Vagina (tissue), 2 donors: ENCODE results near the gene CPNE6. TPM values are rescaled to one million over a fixed set of nuclear protein-coding genes. Genes with fewer than 3 reads are reported as not detected.
"Not testable (repeated sequence)": the region's sequence is repeated elsewhere in the genome, so short reads cannot be mapped to it uniquely, and the experiment has no call there.

Experiments used
- DNase-seq, 2 donors: peaks; one replicate each; pipeline ENCODE4 v3.0.0-alpha.2; 2017; ENCODE audit errors: extremely low spot score in 2 of 2
- H3K27ac ChIP-seq: fragments of 200-600 bp; sonication (generic); one replicate; pipeline ENCODE4 v1.5.1; 2019
- H3K27me3 ChIP-seq: fragments of 200-600 bp; sonication (generic); one replicate; pipeline ENCODE4 v1.5.1; 2019
- H3K36me3 ChIP-seq, 2 donors: fragments of 200-600 bp; sonication (generic); one replicate each; pipeline ENCODE4 v1.5.1; 2017 to 2019
- H3K4me1 ChIP-seq: fragments of 200-600 bp; sonication (generic); one replicate; pipeline ENCODE4 v1.5.1; 2019
- H3K4me3 ChIP-seq, 2 donors: fragments of 200-600 bp; sonication (generic); 1 replicate in 1 of 2; 2 replicates in 1 of 2; pipeline ENCODE4 v1.5.1; 2016 to 2019
- H3K9me3 ChIP-seq: fragments of 200-600 bp; sonication (generic); one replicate; pipeline ENCODE4 v1.5.1; 2019
- POLR2A ChIP-seq, 2 donors: fragments of 450-650 bp; IDR thresholded peaks; one replicate each; pipeline ENCODE4 v1.6.1; 2017; ENCODE audit warnings: antibody characterized with exemption in 2 of 2, mild to moderate bottlenecking in 2 of 2, moderate library complexity in 2 of 2
- POLR2AphosphoS5 ChIP-seq, 2 donors: sonication (generic); formaldehyde crosslinking; IDR thresholded peaks; one replicate each; pipeline ENCODE4 v1.9.0; 2017; ENCODE audit warnings: antibody characterized with exemption in 2 of 2, mild to moderate bottlenecking in 2 of 2, low read depth in 1 of 2; ENCODE audit not compliant: insufficient read depth in 1 of 2
- intact Hi-C: fragments of 100-400 bp; cut with DNase I; formaldehyde crosslinking; loops from one replicate; pipeline ENCODE4 v1.15.1; 2023
- total RNA-seq: library from RNA; depleted of rRNA; stranded (reverse); fragments of >200 nt; gene quantifications from one replicate; pipeline ENCODE4 v1.2.3, GENCODE V29; 2016
- TF ChIP-seq, protein P1 (sequence below), 3 experiments: fragments of 450-650 bp in 2 of 3; fragments of 200-600 bp in 1 of 3; sonication (generic) in 1 of 3; IDR thresholded peaks; one replicate each; pipeline ENCODE4 v1.5.1; 2017 to 2019; ENCODE audit warnings: antibody characterized with exemption in 3 of 3, mild to moderate bottlenecking in 2 of 3, moderate library complexity in 2 of 3

Gene CPNE6
- total RNA-seq, 1 donor from 2014 or later: not detected

GRCh38 chr14:24100197-24100981, 29.0 kb downstream of the CPNE6 start:
- peaks cover 6% of the 10 kb centered on the region for H3K4me1 ChIP-seq
- DNase-seq: no peak
- H3K9me3 ChIP-seq: no peaks in the 10 kb centered on the region
- H3K36me3 ChIP-seq: no peaks in the 10 kb centered on the region
- intact Hi-C loops: loop anchor here (5.0 kb wide), 1 partner anchor 43 kb away; no protein-coding TSS in a partner anchor
- H3K27ac ChIP-seq: no peak overlapping the region
- TF ChIP-seq, protein P1, sequence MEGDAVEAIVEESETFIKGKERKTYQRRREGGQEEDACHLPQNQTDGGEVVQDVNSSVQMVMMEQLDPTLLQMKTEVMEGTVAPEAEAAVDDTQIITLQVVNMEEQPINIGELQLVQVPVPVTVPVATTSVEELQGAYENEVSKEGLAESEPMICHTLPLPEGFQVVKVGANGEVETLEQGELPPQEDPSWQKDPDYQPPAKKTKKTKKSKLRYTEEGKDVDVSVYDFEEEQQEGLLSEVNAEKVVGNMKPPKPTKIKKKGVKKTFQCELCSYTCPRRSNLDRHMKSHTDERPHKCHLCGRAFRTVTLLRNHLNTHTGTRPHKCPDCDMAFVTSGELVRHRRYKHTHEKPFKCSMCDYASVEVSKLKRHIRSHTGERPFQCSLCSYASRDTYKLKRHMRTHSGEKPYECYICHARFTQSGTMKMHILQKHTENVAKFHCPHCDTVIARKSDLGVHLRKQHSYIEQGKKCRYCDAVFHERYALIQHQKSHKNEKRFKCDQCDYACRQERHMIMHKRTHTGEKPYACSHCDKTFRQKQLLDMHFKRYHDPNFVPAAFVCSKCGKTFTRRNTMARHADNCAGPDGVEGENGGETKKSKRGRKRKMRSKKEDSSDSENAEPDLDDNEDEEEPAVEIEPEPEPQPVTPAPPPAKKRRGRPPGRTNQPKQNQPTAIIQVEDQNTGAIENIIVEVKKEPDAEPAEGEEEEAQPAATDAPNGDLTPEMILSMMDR (IDR thresholded peaks at IDR 0.05): no peak
- no peak for TF ChIP-seq POLR2A (IDR thresholded peaks at IDR 0.05)
- no peak for TF ChIP-seq POLR2AphosphoS5 (IDR thresholded peaks at IDR 0.05; ENCODE audit: insufficient read depth in 1 of 2, low read depth in 1 of 2)
- no peaks in the 10 kb centered on the region for H3K27me3 ChIP-seq
- H3K4me3 ChIP-seq: no peak overlapping the region

- H3K4me1 ChIP-seq: no peaks in the 10 kb centered on the region
- intact Hi-C loops: loop anchor here (5.0 kb wide), 1 partner anchor 44 kb away; no protein-coding TSS in a partner anchor
- DNase-seq: no peak
- TF ChIP-seq, protein P1 (IDR thresholded peaks at IDR 0.05): no peak
- TF ChIP-seq POLR2AphosphoS5 (IDR thresholded peaks at IDR 0.05; ENCODE audit: insufficient read depth in 1 of 2, low read depth in 1 of 2): no peak
- no peak for TF ChIP-seq POLR2A (IDR thresholded peaks at IDR 0.05)
- H3K27me3 ChIP-seq: no peaks in the 10 kb centered on the region
- H3K27ac ChIP-seq: no peak overlapping the region
- H3K9me3 ChIP-seq: no peaks in the 10 kb centered on the region
- no peak overlapping the region for H3K4me3 ChIP-seq
- no peaks in the 10 kb centered on the region for H3K36me3 ChIP-seq
These were observed 29.7 kb downstream of the CPNE6 start for GRCh38 chr14:24100982-24101494.

DNA sequence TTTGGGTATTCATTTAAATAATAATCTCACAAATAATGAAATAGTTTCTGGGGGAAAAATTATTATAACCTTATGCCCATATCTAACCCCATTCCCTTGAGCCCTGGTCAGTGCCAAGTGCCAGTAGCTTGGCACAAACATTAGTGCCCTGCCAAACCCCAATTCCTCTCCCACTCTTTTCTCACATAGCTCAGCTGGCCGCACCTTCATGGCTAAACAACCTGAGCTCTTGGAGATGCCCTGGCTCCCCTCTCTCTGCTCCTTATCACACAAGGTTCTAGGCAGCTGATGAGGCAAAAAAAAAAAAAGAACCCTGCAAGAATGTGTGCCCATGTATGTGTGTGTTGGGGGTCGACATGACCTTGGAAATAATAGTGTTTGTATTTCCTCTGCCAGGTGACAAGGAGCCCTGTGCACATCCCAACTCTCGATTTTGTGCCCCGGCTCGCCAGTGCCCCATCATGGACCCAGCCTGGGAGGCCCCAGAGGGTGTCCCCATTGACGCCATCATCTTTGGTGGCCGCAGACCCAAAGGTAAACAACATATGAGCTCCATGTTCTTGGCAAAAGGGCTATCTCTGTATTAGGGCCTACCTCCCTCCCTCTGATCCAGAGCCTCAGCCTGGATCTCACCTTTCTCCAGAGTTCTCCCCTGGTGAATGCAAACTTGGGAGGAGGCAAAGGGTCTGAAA, 31.1 kb downstream of the CPNE6 start:
- intact Hi-C loops: loop anchor here (5.0 kb wide), 1 partner anchor 45 kb away; no protein-coding TSS in a partner anchor
- TF ChIP-seq POLR2AphosphoS5 (IDR thresholded peaks at IDR 0.05; ENCODE audit: insufficient read depth in 1 of 2, low read depth in 1 of 2): no peak
- H3K36me3 ChIP-seq: no peaks in the 10 kb centered on the region

DNA sequence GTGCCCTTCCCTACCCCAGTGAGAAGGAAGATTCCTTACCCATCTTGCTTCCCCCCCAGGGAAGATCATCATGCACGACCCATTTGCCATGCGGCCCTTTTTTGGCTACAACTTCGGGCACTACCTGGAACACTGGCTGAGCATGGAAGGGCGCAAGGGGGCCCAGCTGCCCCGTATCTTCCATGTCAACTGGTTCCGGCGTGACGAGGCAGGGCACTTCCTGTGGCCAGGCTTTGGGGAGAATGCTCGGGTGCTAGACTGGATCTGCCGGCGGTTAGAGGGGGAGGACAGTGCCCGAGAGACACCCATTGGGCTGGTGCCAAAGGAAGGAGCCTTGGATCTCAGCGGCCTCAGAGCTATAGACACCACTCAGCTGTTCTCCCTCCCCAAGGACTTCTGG, 32.1 kb downstream of the CPNE6 start:
- Histone ChIP-seq H3K27me3 (no peaks in the 10 kb centered on the region), H3K36me3 (no peaks in the 10 kb centered on the region), H3K27ac (no peak overlapping the region), H3K9me3 (no peaks in the 10 kb centered on the region), H3K4me3 (no peak overlapping the region), H3K4me1 (no peaks in the 10 kb centered on the region)
- no peak for DNase-seq
- intact Hi-C loops: loop anchor here (5.0 kb wide), 1 partner anchor 46 kb away; no protein-coding TSS in a partner anchor
- TF ChIP-seq POLR2AphosphoS5 (IDR thresholded peaks at IDR 0.05; ENCODE audit: insufficient read depth in 1 of 2, low read depth in 1 of 2) (no peak), POLR2A (IDR thresholded peaks at IDR 0.05) (no peak)

More for the DNA sequence above, 31.1 kb downstream of the CPNE6 start:
- Histone ChIP-seq H3K4me1 (no peaks in the 10 kb centered on the region), H3K4me3 (no peak overlapping the region), H3K27ac (no peak overlapping the region), H3K9me3 (no peaks in the 10 kb centered on the region), H3K27me3 (no peaks in the 10 kb centered on the region)
- DNase-seq: no peak

GRCh38 chr14:24105609-24106239, 34.4 kb downstream of the CPNE6 start:
- H3K4me1 ChIP-seq, H3K9me3 ChIP-seq, H3K36me3 ChIP-seq, H3K4me3 ChIP-seq, intact Hi-C loops, H3K27me3 ChIP-seq, DNase-seq, H3K27ac ChIP-seq: not testable (repeated sequence)

- H3K27ac ChIP-seq: no peak overlapping the region
- DNase-seq: no peak
- no peak for TF ChIP-seq POLR2AphosphoS5 (IDR thresholded peaks at IDR 0.05; ENCODE audit: insufficient read depth in 1 of 2, low read depth in 1 of 2)
- TF ChIP-seq, protein P1 (IDR thresholded peaks at IDR 0.05): no peak
- no peak for TF ChIP-seq POLR2A (IDR thresholded peaks at IDR 0.05)
- H3K4me1 ChIP-seq: no peaks in the 10 kb centered on the region
- intact Hi-C loops: no loop called here
- H3K4me3 ChIP-seq: no peak overlapping the region
- H3K27me3 ChIP-seq: no peaks in the 10 kb centered on the region
- H3K9me3 ChIP-seq: no peaks in the 10 kb centered on the region
- H3K36me3 ChIP-seq: no peaks in the 10 kb centered on the region
These were observed 35.4 kb downstream of the CPNE6 start for GRCh38 chr14:24106672-24107271.
